ENCODE data around the gene PRELID3B. TPM values are rescaled to one million over a fixed set of nuclear protein-coding genes. Genes with fewer than 3 reads are reported as not detected.

Gene PRELID3B
- total and polyA plus RNA-seq, 2 experiments from 2014 or later: 64.1 to 75.8 TPM

DNA sequence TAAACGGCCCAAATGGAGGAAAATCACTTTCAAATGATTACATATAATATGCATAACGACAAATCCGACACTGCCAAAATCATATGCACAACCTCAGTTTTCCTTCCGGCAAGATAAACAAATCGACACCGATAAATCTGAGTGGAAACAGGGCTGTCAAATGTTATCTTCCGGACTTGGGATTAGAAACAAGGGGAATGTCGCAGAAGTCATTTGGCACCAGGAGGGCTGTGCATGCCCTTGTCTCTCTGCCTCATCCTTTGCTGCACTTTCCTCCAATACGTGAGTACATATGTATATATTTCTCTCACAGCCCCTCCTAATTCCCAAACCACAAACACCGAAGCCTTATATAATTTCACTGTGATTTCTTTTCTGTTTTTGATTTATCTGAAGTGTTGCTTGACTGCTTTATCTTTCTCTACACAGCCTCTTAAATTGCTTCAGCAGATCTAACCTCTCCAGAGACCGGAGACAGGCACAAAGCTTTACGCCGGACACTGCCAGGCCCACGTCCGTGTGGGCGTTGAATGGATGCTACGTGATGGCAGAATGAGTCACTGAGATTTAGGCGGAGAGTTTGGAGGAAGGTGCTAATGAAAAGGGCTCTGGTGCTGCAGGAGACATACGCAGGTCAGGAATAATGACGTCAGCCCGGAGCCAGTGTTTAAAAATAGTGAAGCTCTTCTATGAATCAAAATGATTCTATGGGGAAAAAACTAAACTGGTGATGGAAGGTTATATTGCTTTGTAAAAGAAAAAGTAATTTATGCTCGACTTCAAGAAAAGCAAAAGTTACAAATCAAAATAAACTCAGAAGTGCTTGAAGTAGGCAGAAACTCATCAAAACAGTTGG is 21.0 kb upstream of the PRELID3B start:
- peak; percentile 40 for DNase-seq
- no peaks in the 10 kb centered on the region for H4K20me1 ChIP-seq (ENCODE audit: insufficient read depth)
- peaks cover 24% of the 10 kb centered on the region; the same call in 1 of the 2 replicates for H3K27me3 ChIP-seq (replicated peaks; ENCODE audit: insufficient read depth)
- H3K79me2 ChIP-seq (ENCODE audit: insufficient read depth): no peaks in the 10 kb centered on the region
- no peaks in the 10 kb centered on the region for H3K9me3 ChIP-seq (ENCODE audit: low read depth)
- 69 to 72% methylated on average over 22 of the region's 22 CpGs for WGBS, 2 experiments (ENCODE audit: low coverage in 1 of 2, low lambda C conversion rate in 2 of 2, missing lambda C conversion rate in 2 of 2)
- H3K9ac ChIP-seq: no peak overlapping the region
- H3K27ac ChIP-seq: no peak overlapping the region
- H3K36me3 ChIP-seq (ENCODE audit: low read depth): no peaks in the 10 kb centered on the region
- no peak overlapping the region for H3K4me3 ChIP-seq
- H3K9me2 ChIP-seq (ENCODE audit: insufficient read depth): no peaks in the 10 kb centered on the region
- in situ Hi-C loops (cut with MboI): no loop called here
- H3F3A ChIP-seq (ENCODE audit: insufficient read depth): no peaks in the 10 kb centered on the region
- TF ChIP-seq EZH2 (IDR thresholded peaks at IDR 0.05; ENCODE audit: insufficient read depth, poor library complexity, severe bottlenecking): no peak
- TF ChIP-seq EZH2phosphoT487 (IDR thresholded peaks at IDR 0.05; ENCODE audit: insufficient read depth, low read depth): no peak
- 0 out of 2 replicates have a peak, but pooled peaks cover 5% of the 10 kb centered on the region for H3K4me1 ChIP-seq (ENCODE audit: insufficient read depth)
- H2AFZ ChIP-seq: no peak overlapping the region
- no peak overlapping the region for H3K4me2 ChIP-seq (ENCODE audit: unreplicated experiment)

- DNase-seq: no peak
These were observed 19.5 kb upstream of the PRELID3B start for GRCh38 chr20:59062081-59062480.

GRCh38 chr20:59055302-59055701 is 12.7 kb upstream of the PRELID3B start:
- H3K4me3 ChIP-seq: no peak overlapping the region
- H2AFZ ChIP-seq: no peak overlapping the region
- H3K9me3 ChIP-seq (ENCODE audit: low read depth): no peaks in the 10 kb centered on the region
- no peaks in the 10 kb centered on the region for H3K36me3 ChIP-seq (ENCODE audit: low read depth)
- peaks cover 21% of the 10 kb centered on the region; the same call in 1 of the 2 replicates for H3K27me3 ChIP-seq (replicated peaks; ENCODE audit: insufficient read depth)
- H3K4me2 ChIP-seq (ENCODE audit: unreplicated experiment): no peak overlapping the region
- H3K27ac ChIP-seq: no peak overlapping the region
- H3F3A ChIP-seq (ENCODE audit: insufficient read depth): no peaks in the 10 kb centered on the region
- H3K4me1 ChIP-seq (ENCODE audit: insufficient read depth): no peaks in the 10 kb centered on the region
- no peak overlapping the region for H3K9ac ChIP-seq
- H3K79me2 ChIP-seq (ENCODE audit: insufficient read depth): no peaks in the 10 kb centered on the region
- no peaks in the 10 kb centered on the region for H3K9me2 ChIP-seq (ENCODE audit: insufficient read depth)
- no peaks in the 10 kb centered on the region for H4K20me1 ChIP-seq (ENCODE audit: insufficient read depth)
- in situ Hi-C loops (cut with MboI): no loop called here
- DNase-seq: peak; percentile 50
- 56 to 57% methylated on average over 7 of the region's 7 CpGs for WGBS, 2 experiments (ENCODE audit: low coverage in 1 of 2, low lambda C conversion rate in 2 of 2, missing lambda C conversion rate in 2 of 2)
- TF ChIP-seq EZH2phosphoT487 (IDR thresholded peaks at IDR 0.05; ENCODE audit: insufficient read depth, low read depth): no peak
- TF ChIP-seq EZH2 (IDR thresholded peaks at IDR 0.05; ENCODE audit: insufficient read depth, poor library complexity, severe bottlenecking): no peak

More at GRCh38 chr20:59062081-59062480, 19.5 kb upstream of the PRELID3B start:
- H3K79me2 ChIP-seq (ENCODE audit: insufficient read depth): no peaks in the 10 kb centered on the region
- no peaks in the 10 kb centered on the region for H4K20me1 ChIP-seq (ENCODE audit: insufficient read depth)
- no peaks in the 10 kb centered on the region for H3K9me2 ChIP-seq (ENCODE audit: insufficient read depth)
- no peak overlapping the region for H3K4me3 ChIP-seq
- peaks cover 23% of the 10 kb centered on the region; the same call in 1 of the 2 replicates for H3K27me3 ChIP-seq (replicated peaks; ENCODE audit: insufficient read depth)
- 49% methylated on average over 4 of the region's 4 CpGs for WGBS, 2 experiments (ENCODE audit: low coverage in 1 of 2, low lambda C conversion rate in 2 of 2, missing lambda C conversion rate in 2 of 2)
- no peaks in the 10 kb centered on the region for H3F3A ChIP-seq (ENCODE audit: insufficient read depth)
- 0 out of 2 replicates have a peak, but pooled peaks cover 5% of the 10 kb centered on the region for H3K4me1 ChIP-seq (ENCODE audit: insufficient read depth)
- no peak overlapping the region for H2AFZ ChIP-seq
- H3K36me3 ChIP-seq (ENCODE audit: low read depth): no peaks in the 10 kb centered on the region
- no peak overlapping the region for H3K9ac ChIP-seq
- H3K27ac ChIP-seq: no peak overlapping the region
- TF ChIP-seq EZH2 (IDR thresholded peaks at IDR 0.05; ENCODE audit: insufficient read depth, poor library complexity, severe bottlenecking): no peak
- TF ChIP-seq EZH2phosphoT487 (IDR thresholded peaks at IDR 0.05; ENCODE audit: insufficient read depth, low read depth): no peak
- in situ Hi-C loops (cut with MboI): no loop called here
- no peak overlapping the region for H3K4me2 ChIP-seq (ENCODE audit: unreplicated experiment)
- no peaks in the 10 kb centered on the region for H3K9me3 ChIP-seq (ENCODE audit: low read depth)

DNA sequence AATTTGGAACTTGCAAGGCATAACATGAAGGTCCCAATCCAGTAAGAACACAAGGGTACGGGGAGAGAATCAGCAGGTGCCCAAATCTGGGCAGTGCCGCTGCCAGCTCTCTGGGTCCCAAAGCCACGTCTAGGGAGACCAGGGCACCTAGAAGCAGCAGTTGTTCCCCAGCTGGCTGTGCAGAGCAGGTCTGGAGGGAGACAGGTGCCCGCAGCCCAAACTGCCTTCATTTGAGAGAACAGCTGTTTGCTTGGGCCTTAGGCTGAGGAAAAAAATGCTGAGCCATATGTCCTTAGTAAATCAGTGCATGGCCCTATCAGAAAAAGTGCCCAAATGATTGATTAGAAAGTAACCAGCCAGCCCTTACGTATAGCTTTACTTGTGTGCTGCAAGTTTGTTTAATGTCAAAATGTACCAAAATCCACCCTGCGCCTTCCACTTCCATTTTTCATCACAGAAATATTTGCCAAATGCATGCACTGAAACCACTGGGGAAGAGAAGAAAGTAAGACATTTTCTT is 9.1 kb upstream of the PRELID3B start:
- WGBS, 2 experiments (ENCODE audit: low coverage in 1 of 2, low lambda C conversion rate in 2 of 2, missing lambda C conversion rate in 2 of 2): 71 to 77% methylated on average over 6 of the region's 6 CpGs
- Histone ChIP-seq H3K9me2 (ENCODE audit: insufficient read depth) (no peaks in the 10 kb centered on the region), H3K4me3 (no peak overlapping the region), H3K27ac (no peak overlapping the region), H3K9me3 (ENCODE audit: low read depth) (no peaks in the 10 kb centered on the region), H3K27me3 (replicated peaks; ENCODE audit: insufficient read depth) (peaks cover 10% of the 10 kb centered on the region; the same call in 1 of the 2 replicates), H3K4me2 (ENCODE audit: unreplicated experiment) (no peak overlapping the region), H3K9ac (no peak overlapping the region), H2AFZ (no peak overlapping the region), H3K36me3 (ENCODE audit: low read depth) (no peaks in the 10 kb centered on the region), H3K4me1 (ENCODE audit: insufficient read depth) (peaks cover 12% of the 10 kb centered on the region), H3K79me2 (ENCODE audit: insufficient read depth) (no peaks in the 10 kb centered on the region), H4K20me1 (ENCODE audit: insufficient read depth) (no peaks in the 10 kb centered on the region), H3F3A (ENCODE audit: insufficient read depth) (peaks cover 14% of the 10 kb centered on the region)
- TF ChIP-seq EZH2 (IDR thresholded peaks at IDR 0.05; ENCODE audit: insufficient read depth, poor library complexity, severe bottlenecking): no peak
- no peak for TF ChIP-seq EZH2phosphoT487 (IDR thresholded peaks at IDR 0.05; ENCODE audit: insufficient read depth, low read depth)
- in situ Hi-C loops (cut with MboI): no loop called here
- no peak for DNase-seq

Data from GM23248 (cell line).